Measurements from ENCODE around the gene PHF20. TPM values are rescaled to one million over a fixed set of nuclear protein-coding genes. Genes with fewer than 3 reads are reported as not detected.
A peak's percentile ranks its signal among the peaks of the same experiment; 100 is the strongest.
"Not testable (repeated sequence)": the region's sequence is repeated elsewhere in the genome, so short reads cannot be mapped to it uniquely, and the experiment has no call there.

PHF20 gene
- 23.3 and 25.0 TPM in 2 replicates for total RNA-seq (2014; rRNA removed; shearing (Covaris generic))
- polyA plus RNA-seq (2016; fragmentation: Nextera tagmentation; extraction: Ambion mirVana): 35.4 and 37.4 TPM in 2 replicates

- H3K79me2 ChIP-seq (ENCODE audit: insufficient read depth): peaks cover 48% of the 10 kb centered on the region
- H3K4me3 ChIP-seq: peak within 1 kb of the TSS; percentile 93
- peak within 1 kb of the TSS; percentile 60 for H3K27ac ChIP-seq
- peak within 1 kb of the TSS; percentile 69 for H2AFZ ChIP-seq
- WGBS, 2 experiments (ENCODE audit: low coverage in 1 of 2, low lambda C conversion rate in 2 of 2, missing lambda C conversion rate in 2 of 2): 3 to 13% methylated on average over 20 to 80 of the region's 87 CpGs
- H3K36me3 ChIP-seq (ENCODE audit: low read depth): peaks cover 4% of the 10 kb centered on the region; the same call in 1 of the 2 replicates
- no peaks in the 10 kb centered on the region for H3K27me3 ChIP-seq (replicated peaks; ENCODE audit: insufficient read depth)
- H3K9me3 ChIP-seq (ENCODE audit: low read depth): no peaks in the 10 kb centered on the region
- TF ChIP-seq EZH2phosphoT487 (IDR thresholded peaks at IDR 0.05; ENCODE audit: insufficient read depth, low read depth) (no peak), EZH2 (IDR thresholded peaks at IDR 0.05; ENCODE audit: insufficient read depth, poor library complexity, severe bottlenecking) (no peak)
- no peaks in the 10 kb centered on the region for H4K20me1 ChIP-seq (ENCODE audit: insufficient read depth)
- peaks cover 39% of the 10 kb centered on the region for H3K4me1 ChIP-seq (ENCODE audit: insufficient read depth)
- H3K9ac ChIP-seq: peak within 1 kb of the TSS; percentile 88
- peak within 1 kb of the TSS; percentile 99 for H3K4me2 ChIP-seq (ENCODE audit: unreplicated experiment)
- peaks cover 52% of the 10 kb centered on the region for H3F3A ChIP-seq (ENCODE audit: insufficient read depth)
- no peaks in the 10 kb centered on the region for H3K9me2 ChIP-seq (ENCODE audit: insufficient read depth)
- in situ Hi-C loops (cut with MboI): no loop called here
- peak; percentile 98 for DNase-seq
Measured at GRCh38 chr20:35771689-35772562, at the start of gene PHF20. TSS of gene PHF20 (plus strand) at chr20:35772015. CDS start at chr20:35801523, 29,508 bp downstream.

GRCh38 chr20:35723275-35723639, 48.6 kb upstream of the PHF20 start:
- H3K4me2 ChIP-seq (ENCODE audit: unreplicated experiment); H3K27ac ChIP-seq; H3K9me3 ChIP-seq (ENCODE audit: low read depth); in situ Hi-C loops (cut with MboI); H3K4me3 ChIP-seq; DNase-seq; H3K27me3 ChIP-seq (replicated peaks; ENCODE audit: insufficient read depth); H3K9me2 ChIP-seq (ENCODE audit: insufficient read depth); H3K9ac ChIP-seq; H2AFZ ChIP-seq: not testable (repeated sequence)
- Histone ChIP-seq H4K20me1 (ENCODE audit: insufficient read depth) (peaks cover 18% of the 10 kb centered on the region; the same call in 1 of the 2 replicates), H3K4me1 (ENCODE audit: insufficient read depth) (peaks cover 19% of the 10 kb centered on the region), H3K36me3 (ENCODE audit: low read depth) (peaks cover 96% of the 10 kb centered on the region), H3F3A (ENCODE audit: insufficient read depth) (peaks cover 80% of the 10 kb centered on the region), H3K79me2 (ENCODE audit: insufficient read depth) (peaks cover 100% of the 10 kb centered on the region)
- WGBS, 2 experiments (ENCODE audit: low coverage in 1 of 2, low lambda C conversion rate in 2 of 2, missing lambda C conversion rate in 2 of 2): 84 to 94% methylated on average over 4 of the region's 4 CpGs

DNA sequence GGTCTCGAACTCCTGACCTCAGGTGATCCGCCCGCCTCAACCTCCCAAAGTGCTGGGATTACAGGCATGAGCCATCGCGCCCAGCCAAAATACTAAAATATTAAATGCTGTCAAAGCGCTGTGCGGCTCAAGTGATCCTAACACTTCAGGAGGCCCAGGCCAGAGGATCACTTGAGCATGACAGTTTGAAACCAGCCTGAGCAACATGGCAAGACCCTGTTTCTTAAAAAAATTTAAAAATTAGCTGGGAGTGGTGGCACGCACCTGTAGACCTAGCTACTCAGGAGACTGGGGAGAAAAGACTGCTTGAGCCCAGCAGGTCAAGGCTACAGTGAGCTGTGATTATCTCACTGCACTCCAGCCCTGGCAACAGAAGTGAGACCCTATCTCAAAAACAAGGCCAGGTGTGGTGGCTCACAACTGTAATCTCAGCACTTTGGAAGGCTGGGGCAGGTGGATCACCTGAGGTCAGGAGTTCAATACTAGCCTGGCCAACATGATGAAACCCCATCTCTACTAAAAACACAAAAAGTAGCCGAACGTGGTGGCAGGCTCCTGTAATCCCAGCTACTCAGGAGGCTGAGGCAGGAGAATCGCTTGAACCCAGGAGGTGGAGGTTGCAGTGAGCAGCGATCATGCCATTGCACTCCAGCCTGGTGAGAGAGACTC, 48.0 kb upstream of the PHF20 start:
- Histone ChIP-seq H3K79me2 (ENCODE audit: insufficient read depth) (peaks cover 100% of the 10 kb centered on the region), H3F3A (ENCODE audit: insufficient read depth) (peaks cover 78% of the 10 kb centered on the region), H3K4me1 (ENCODE audit: insufficient read depth) (peaks cover 16% of the 10 kb centered on the region), H3K36me3 (ENCODE audit: low read depth) (peaks cover 98% of the 10 kb centered on the region), H4K20me1 (ENCODE audit: insufficient read depth) (peaks cover 18% of the 10 kb centered on the region; the same call in 1 of the 2 replicates)
- H3K4me2 ChIP-seq (ENCODE audit: unreplicated experiment); DNase-seq; H3K4me3 ChIP-seq; H3K9ac ChIP-seq; H3K9me3 ChIP-seq (ENCODE audit: low read depth); H3K27me3 ChIP-seq (replicated peaks; ENCODE audit: insufficient read depth); H3K27ac ChIP-seq; H3K9me2 ChIP-seq (ENCODE audit: insufficient read depth); H2AFZ ChIP-seq; in situ Hi-C loops (cut with MboI): not testable (repeated sequence)
- 96% methylated on average over 12 of the region's 12 CpGs for WGBS, 2 experiments (ENCODE audit: low coverage in 1 of 2, low lambda C conversion rate in 2 of 2, missing lambda C conversion rate in 2 of 2)

DNA sequence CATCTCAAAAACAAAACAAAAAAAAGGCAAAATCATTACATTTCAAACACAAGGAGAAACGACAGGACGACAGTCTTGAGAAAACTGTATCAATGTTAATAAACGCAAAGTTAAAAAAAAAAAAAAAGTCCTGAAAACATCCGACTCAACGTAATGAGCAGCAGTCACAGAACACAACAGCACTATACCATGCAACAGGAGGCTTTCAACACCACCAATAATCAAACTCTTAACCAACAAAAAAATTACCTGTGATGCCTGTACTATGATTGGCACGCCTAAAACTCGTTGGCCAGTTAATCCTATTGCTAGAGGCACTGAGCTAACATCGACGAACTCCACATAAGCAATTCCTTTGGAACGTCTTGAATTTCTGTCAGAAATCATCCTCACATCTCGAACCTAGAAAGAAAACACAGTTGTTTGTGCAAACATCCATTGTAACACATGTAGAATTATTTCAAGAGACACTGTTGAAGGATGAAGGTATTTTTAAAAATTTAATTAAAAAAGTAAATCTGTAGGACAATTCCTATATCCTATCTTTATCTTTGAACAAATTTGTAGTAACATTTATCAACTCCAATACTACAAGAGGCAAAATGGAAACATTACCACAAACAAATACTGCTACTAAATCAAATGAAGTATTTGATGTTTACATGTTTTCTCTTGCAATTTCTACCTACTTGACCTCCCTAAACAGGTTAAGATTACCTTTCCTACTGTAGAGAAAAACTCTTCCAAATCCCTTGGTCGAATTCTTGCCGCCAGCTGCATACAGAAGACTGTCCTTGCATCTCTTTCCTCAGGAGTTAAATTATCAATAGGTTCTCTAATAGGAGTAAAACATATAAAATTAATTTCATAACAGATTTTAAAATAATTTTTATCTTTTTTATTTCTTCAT, 47.2 kb upstream of the PHF20 start:
- H3K79me2 ChIP-seq (ENCODE audit: insufficient read depth): peaks cover 100% of the 10 kb centered on the region
- H3K27ac ChIP-seq: no peak overlapping the region
- no peaks in the 10 kb centered on the region for H3K9me2 ChIP-seq (ENCODE audit: insufficient read depth)
- H3K4me1 ChIP-seq (ENCODE audit: insufficient read depth): peaks cover 8% of the 10 kb centered on the region
- no peaks in the 10 kb centered on the region for H3K27me3 ChIP-seq (replicated peaks; ENCODE audit: insufficient read depth)
- in situ Hi-C loops (cut with MboI): no loop called here
- H3K4me2 ChIP-seq (ENCODE audit: unreplicated experiment): no peak overlapping the region
- no peak overlapping the region for H3K9ac ChIP-seq
- no peak overlapping the region for H3K4me3 ChIP-seq
- H2AFZ ChIP-seq: no peak overlapping the region
- peaks cover 24% of the 10 kb centered on the region for H4K20me1 ChIP-seq (ENCODE audit: insufficient read depth)
- H3K9me3 ChIP-seq (ENCODE audit: low read depth): no peaks in the 10 kb centered on the region
- H3F3A ChIP-seq (ENCODE audit: insufficient read depth): peaks cover 76% of the 10 kb centered on the region
- no peak for DNase-seq
- peaks cover 97% of the 10 kb centered on the region for H3K36me3 ChIP-seq (ENCODE audit: low read depth)
- TF ChIP-seq EZH2 (IDR thresholded peaks at IDR 0.05; ENCODE audit: insufficient read depth, poor library complexity, severe bottlenecking): no peak
- TF ChIP-seq EZH2phosphoT487 (IDR thresholded peaks at IDR 0.05; ENCODE audit: insufficient read depth, low read depth): no peak
- WGBS, 2 experiments (ENCODE audit: low coverage in 1 of 2, low lambda C conversion rate in 2 of 2, missing lambda C conversion rate in 2 of 2): 90 to 92% methylated on average over 13 of the region's 13 CpGs
